Trophoblast cell (in vitro differentiated cells and primary cell): ENCODE data around the gene CRYBG1.

Experiments used
- DNase-seq, 2 donors: peaks; one replicate each; pipeline ENCODE4 v3.0.0-alpha.2; 2016
- H2AFZ ChIP-seq: 2 replicates; pipeline ENCODE4 v1.6.1; 2013; ENCODE audit warnings: low read length, moderate library complexity, mild to moderate bottlenecking; ENCODE audit not compliant: insufficient read depth, poor library complexity
- H2AK5ac ChIP-seq: 2 replicates; pipeline ENCODE4 v1.6.1; 2013; ENCODE audit warnings: mild to moderate bottlenecking, low read length
- H2BK120ac ChIP-seq: 2 replicates; pipeline ENCODE4 v1.6.1; 2013; ENCODE audit warnings: low read length, mild to moderate bottlenecking, moderate library complexity; ENCODE audit not compliant: insufficient read depth, poor library complexity
- H2BK12ac ChIP-seq: 2 replicates; pipeline ENCODE4 v1.6.1; 2013; ENCODE audit warnings: mild to moderate bottlenecking, low read length, moderate library complexity
- H2BK5ac ChIP-seq: 2 replicates; pipeline ENCODE4 v1.6.1; 2013; ENCODE audit warnings: low read length, low read depth, moderate library complexity, mild to moderate bottlenecking; ENCODE audit not compliant: poor library complexity
- H3K14ac ChIP-seq: 2 replicates; pipeline ENCODE4 v1.6.1; 2013; ENCODE audit warnings: mild to moderate bottlenecking, low read length
- H3K18ac ChIP-seq: 2 replicates; pipeline ENCODE4 v1.6.1; 2013; ENCODE audit warnings: mild to moderate bottlenecking, low read length
- H3K23ac ChIP-seq: 2 replicates; pipeline ENCODE4 v1.6.1; 2013; ENCODE audit warnings: low read length
- H3K27ac ChIP-seq: 2 replicates; pipeline ENCODE4 v1.5.1; 2013; ENCODE audit warnings: low read depth, mild to moderate bottlenecking, inconsistent platforms, low read length, moderate library complexity
- H3K27me3 ChIP-seq: 2 replicates; pipeline ENCODE4 v1.6.1; 2013; ENCODE audit warnings: inconsistent platforms, mild to moderate bottlenecking, low read length, moderate library complexity; ENCODE audit not compliant: insufficient read depth
- H3K36me3 ChIP-seq, 2 experiments: 1 replicate in 1 of 2; 2 replicates in 1 of 2; pipeline ENCODE4 v1.6.1; 2013; ENCODE audit warnings: low read length in 2 of 2, mild to moderate bottlenecking in 2 of 2, moderate library complexity in 1 of 2; ENCODE audit not compliant: insufficient read depth in 2 of 2, control insufficient read depth in 1 of 2
- H3K4ac ChIP-seq: 2 replicates; pipeline ENCODE4 v1.6.1; 2013; ENCODE audit warnings: low read depth, mild to moderate bottlenecking, low read length, moderate library complexity
- H3K4me1 ChIP-seq, 2 experiments: 1 replicate in 1 of 2; 2 replicates in 1 of 2; pipeline ENCODE4 v1.6.1; 2013; ENCODE audit warnings: low read length in 2 of 2, mild to moderate bottlenecking in 2 of 2, moderate library complexity in 1 of 2; ENCODE audit not compliant: insufficient read depth in 2 of 2, control insufficient read depth in 1 of 2
- H3K4me2 ChIP-seq: 2 replicates; pipeline ENCODE4 v1.6.1; 2013; ENCODE audit warnings: inconsistent platforms, mild to moderate bottlenecking, low read length, moderate library complexity
- H3K4me3 ChIP-seq: 2 replicates; pipeline ENCODE4 v1.5.1; 2013; ENCODE audit warnings: mild to moderate bottlenecking, low read depth, low read length, inconsistent platforms
- H3K79me1 ChIP-seq: one replicate; pipeline ENCODE4 v1.6.1; 2013; ENCODE audit warnings: low read length
- H3K79me2 ChIP-seq: 2 replicates; pipeline ENCODE4 v1.6.1; 2013; ENCODE audit warnings: low read length, mild to moderate bottlenecking; ENCODE audit not compliant: control insufficient read depth, insufficient read depth, poor library complexity
- H3K9ac ChIP-seq: 2 replicates; pipeline ENCODE4 v1.6.1; 2013; ENCODE audit warnings: mild to moderate bottlenecking, low read length
- H3K9me3 ChIP-seq: 2 replicates; pipeline ENCODE4 v1.6.1; 2013; ENCODE audit warnings: low read depth, mild to moderate bottlenecking, control low read depth, inconsistent platforms, low read length; ENCODE audit not compliant: insufficient read depth
- H4K12ac ChIP-seq: 2 replicates; pipeline ENCODE4 v1.6.1; 2013; ENCODE audit warnings: low read depth, mild to moderate bottlenecking, low read length, moderate library complexity
- H4K8ac ChIP-seq: 2 replicates; pipeline ENCODE4 v1.6.1; 2013; ENCODE audit warnings: low read depth, mild to moderate bottlenecking, low read length, moderate library complexity
- H4K91ac ChIP-seq: one replicate; pipeline ENCODE4 v1.6.1; 2013; ENCODE audit warnings: low read depth, mild to moderate bottlenecking, low read length, moderate library complexity
- WGBS: extraction: QIAGEN DNeasy Blood & Tissue Kit; methylation state at CpG from one replicate; pipeline ENCODE4 v1.1.7; 2013; ENCODE audit warnings: missing lambda C conversion rate; ENCODE audit not compliant: insufficient read length, insufficient coverage; ENCODE audit errors: extremely low coverage; 5-methylcytosine and 5-hydroxymethylcytosine counted together

Gene CRYBG1

GRCh38 chr6:106551155-106551554, 190.6 kb downstream of the CRYBG1 start:
- Histone ChIP-seq H2AFZ (no peak overlapping the region), H3K79me2 (no peaks in the 10 kb centered on the region), H2AK5ac (no peak overlapping the region), H3K79me1 (no peaks in the 10 kb centered on the region), H3K36me3 (no peaks in the 10 kb centered on the region), H3K4me1 (peaks cover 2% of the 10 kb centered on the region in 2 experiments), H3K27me3 (no peaks in the 10 kb centered on the region), H2BK5ac (no peak overlapping the region), H2BK12ac (no peak overlapping the region), H4K8ac (no peak overlapping the region), H3K4ac (no peak overlapping the region), H3K14ac (no peak overlapping the region), H3K9ac (no peak overlapping the region), H2BK120ac (no peak overlapping the region), H3K4me3 (no peak overlapping the region), H3K18ac (no peak overlapping the region), H3K23ac (no peak overlapping the region), H4K91ac (no peak overlapping the region), H3K4me2 (no peak overlapping the region), H4K12ac (no peak overlapping the region), H3K9me3 (no peaks in the 10 kb centered on the region), H3K27ac (no peak overlapping the region)
- no CpG with 5 or more reads among the region's 3 CpGs for WGBS
- DNase-seq: no peak

GRCh38 chr6:106553440-106553839, 192.9 kb downstream of the CRYBG1 start:
- Histone ChIP-seq H2BK12ac (no peak overlapping the region), H3K36me3 (no peaks in the 10 kb centered on the region), H3K9me3 (no peaks in the 10 kb centered on the region), H3K79me1 (no peaks in the 10 kb centered on the region), H2AFZ (no peak overlapping the region), H3K79me2 (no peaks in the 10 kb centered on the region), H4K8ac (no peak overlapping the region), H3K9ac (no peak overlapping the region), H3K4me3 (no peak overlapping the region), H3K14ac (no peak overlapping the region), H3K27me3 (no peaks in the 10 kb centered on the region), H2AK5ac (no peak overlapping the region), H3K23ac (no peak overlapping the region), H3K4me2 (no peak overlapping the region), H2BK5ac (no peak overlapping the region), H3K27ac (no peak overlapping the region), H3K4me1 (peaks cover 0 to under 1% of the 10 kb centered on the region in 2 experiments), H3K4ac (no peak overlapping the region), H3K18ac (no peak overlapping the region), H2BK120ac (no peak overlapping the region), H4K12ac (no peak overlapping the region), H4K91ac (no peak overlapping the region)
- no peak for DNase-seq
- WGBS: no CpG with 5 or more reads among the region's 5 CpGs

- H2BK12ac ChIP-seq: no peak overlapping the region
- no peaks in the 10 kb centered on the region for H3K27me3 ChIP-seq
- H3K4ac ChIP-seq: no peak overlapping the region
- no peaks in the 10 kb centered on the region for H3K9me3 ChIP-seq
- H2BK5ac ChIP-seq: no peak overlapping the region
- no CpG with 5 or more reads among the region's 5 CpGs for WGBS
- H3K18ac ChIP-seq: no peak overlapping the region
- H2AK5ac ChIP-seq: no peak overlapping the region
- no peak overlapping the region for H3K14ac ChIP-seq
- no peaks in the 10 kb centered on the region for H3K36me3 ChIP-seq
- H3K4me3 ChIP-seq: no peak overlapping the region
- H4K12ac ChIP-seq: no peak overlapping the region
- DNase-seq: peak; percentile 68 to 86
- H3K79me2 ChIP-seq: no peaks in the 10 kb centered on the region
- H3K4me2 ChIP-seq: no peak overlapping the region
- no peak overlapping the region for H3K27ac ChIP-seq
- H2BK120ac ChIP-seq: no peak overlapping the region
- no peak overlapping the region for H2AFZ ChIP-seq
- H3K9ac ChIP-seq: no peak overlapping the region
- no peak overlapping the region for H4K91ac ChIP-seq
- H3K79me1 ChIP-seq: peaks cover 2% of the 10 kb centered on the region
- H3K4me1 ChIP-seq: no peaks in the 10 kb centered on the region
- no peak overlapping the region for H4K8ac ChIP-seq
- no peak overlapping the region for H3K23ac ChIP-seq
Measured at GRCh38 chr6:106555767-106556166, 195.2 kb downstream of the CRYBG1 start.

GRCh38 chr6:106556368-106556960, 195.9 kb downstream of the CRYBG1 start:
- Histone ChIP-seq H3K23ac (no peak overlapping the region), H3K27ac (no peak overlapping the region), H3K4me1 (no peaks in the 10 kb centered on the region), H2AFZ (no peak overlapping the region), H4K12ac (no peak overlapping the region), H3K79me1 (peaks cover 2% of the 10 kb centered on the region), H3K4ac (no peak overlapping the region), H2BK5ac (no peak overlapping the region), H3K4me2 (no peak overlapping the region), H3K36me3 (no peaks in the 10 kb centered on the region), H4K91ac (no peak overlapping the region), H3K14ac (no peak overlapping the region), H3K9ac (no peak overlapping the region), H3K4me3 (no peak overlapping the region), H4K8ac (no peak overlapping the region), H2AK5ac (no peak overlapping the region), H3K18ac (no peak overlapping the region), H2BK12ac (no peak overlapping the region), H3K27me3 (no peaks in the 10 kb centered on the region), H3K79me2 (no peaks in the 10 kb centered on the region), H2BK120ac (no peak overlapping the region), H3K9me3 (no peaks in the 10 kb centered on the region)
- WGBS: no CpG with 5 or more reads among the region's 3 CpGs
- DNase-seq: no peak
